Measurements from ENCODE around the gene REELD1.

The REELD1 gene

DNA sequence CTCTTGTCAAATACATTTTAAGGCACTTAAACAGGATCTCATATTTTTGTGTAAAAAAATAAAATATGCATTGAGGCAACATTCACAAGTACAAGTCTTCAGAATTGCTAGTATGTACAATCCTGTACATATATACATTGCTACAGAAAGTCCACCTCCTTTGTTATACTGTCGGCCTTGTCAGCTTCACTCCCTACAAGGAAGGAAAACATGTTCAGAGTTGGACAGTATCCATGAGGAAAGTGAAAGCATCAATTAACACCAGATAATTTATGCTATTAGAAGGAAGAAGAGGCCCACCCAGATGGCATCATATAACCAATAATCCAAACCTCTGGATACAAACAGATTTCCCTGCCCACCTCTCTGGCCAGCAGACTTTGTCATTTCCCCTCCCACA is 42.0 kb downstream of the REELD1 start:
- no peak overlapping the region for H3K4me3 ChIP-seq (ENCODE audit: low read depth, low read length)
- no peak for DNase-seq (ENCODE audit: low read depth)
- TF ChIP-seq CTCF (IDR thresholded peaks at IDR 0.05; ENCODE audit: low read depth, low read length, missing control alignments), result no peak

DNA sequence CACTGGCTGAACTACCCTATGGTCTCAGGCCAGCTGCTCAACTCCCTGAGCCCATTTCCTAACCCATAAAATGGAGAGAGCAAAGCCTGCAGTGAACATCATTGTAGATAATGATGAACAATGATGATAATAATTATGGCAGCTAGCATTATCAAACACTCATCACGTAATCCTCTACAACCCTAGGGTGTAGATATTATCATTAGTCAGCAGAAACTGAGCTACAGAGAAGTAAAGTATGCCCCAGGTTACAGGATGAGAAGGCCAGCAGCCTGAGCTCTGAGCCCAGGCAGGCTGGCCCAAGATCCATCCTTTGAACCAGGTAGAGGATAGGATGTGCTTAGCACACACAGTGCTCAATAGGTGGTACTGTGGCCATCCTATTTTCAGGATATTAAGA is 43.2 kb downstream of the REELD1 start:
- DNase-seq (ENCODE audit: low read depth), result no peak
- H3K4me3 ChIP-seq (ENCODE audit: low read depth, low read length), result no peak overlapping the region
- no peak for TF ChIP-seq CTCF (IDR thresholded peaks at IDR 0.05; ENCODE audit: low read depth, low read length, missing control alignments)

GRCh38 chr4:146260521-146260920 is 46.2 kb downstream of the REELD1 start:
- H3K4me3 ChIP-seq (ENCODE audit: low read depth, low read length), result no peak overlapping the region
- DNase-seq (ENCODE audit: low read depth), result no peak
- no peak for TF ChIP-seq CTCF (IDR thresholded peaks at IDR 0.05; ENCODE audit: low read depth, low read length, missing control alignments)

DNA sequence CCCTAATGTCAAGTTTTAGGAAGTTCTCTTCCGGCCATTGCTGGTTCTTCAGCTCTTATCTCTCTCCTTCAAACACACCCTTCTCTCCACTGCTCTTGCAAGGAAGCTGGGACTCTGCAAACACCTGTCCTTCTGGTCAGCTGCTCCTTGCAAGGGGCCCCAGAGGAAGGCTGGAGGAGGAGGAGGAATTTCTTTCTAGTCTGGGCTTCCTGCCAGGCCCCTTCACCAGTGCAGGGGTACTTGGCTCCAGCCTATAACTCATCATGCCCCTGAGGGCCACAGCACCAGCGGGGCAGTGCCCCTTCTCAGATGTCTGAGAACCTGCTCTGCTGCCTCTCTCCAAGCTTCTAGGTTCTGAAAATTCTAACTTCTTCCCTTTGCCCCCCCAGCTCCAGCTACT is 46.7 kb downstream of the REELD1 start:
- H3K4me3 ChIP-seq (ENCODE audit: low read depth, low read length), result no peak overlapping the region
- no peak for TF ChIP-seq CTCF (IDR thresholded peaks at IDR 0.05; ENCODE audit: low read depth, low read length, missing control alignments)
- DNase-seq (ENCODE audit: low read depth), result no peak

GRCh38 chr4:146263793-146264192 is 49.5 kb downstream of the REELD1 start:
- TF ChIP-seq CTCF (IDR thresholded peaks at IDR 0.05; ENCODE audit: low read depth, low read length, missing control alignments), result no peak
- DNase-seq (ENCODE audit: low read depth), result no peak
- no peak overlapping the region for H3K4me3 ChIP-seq (ENCODE audit: low read depth, low read length)

DNA sequence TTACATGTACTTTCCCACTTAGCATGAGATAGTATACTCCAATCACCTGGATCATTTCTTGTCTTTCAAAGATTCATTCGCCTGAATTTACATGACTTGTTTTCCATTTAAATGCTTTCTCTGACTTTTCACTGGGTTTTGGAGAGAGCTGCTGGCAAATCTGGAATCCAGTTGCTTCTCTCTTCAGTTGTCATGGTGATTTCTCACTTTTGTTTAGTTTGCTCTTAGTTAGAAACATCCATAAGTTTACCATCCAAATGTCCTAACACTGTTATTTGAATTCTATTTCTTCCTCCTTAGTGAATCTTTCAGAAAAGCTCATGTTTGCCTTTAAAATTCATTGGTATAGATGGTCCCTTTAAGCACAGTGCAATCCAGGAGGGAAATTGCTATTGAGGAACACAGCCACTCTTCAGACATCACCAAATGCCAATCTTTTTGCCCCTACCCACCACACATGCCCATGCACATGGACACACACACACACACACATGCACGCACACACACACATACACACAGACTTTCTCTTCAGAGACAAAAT is 51.7 kb downstream of the REELD1 start:
- no peak overlapping the region for H3K4me3 ChIP-seq (ENCODE audit: low read depth, low read length)
- TF ChIP-seq CTCF (IDR thresholded peaks at IDR 0.05; ENCODE audit: low read depth, low read length, missing control alignments), result no peak
- DNase-seq (ENCODE audit: low read depth), result no peak

DNA sequence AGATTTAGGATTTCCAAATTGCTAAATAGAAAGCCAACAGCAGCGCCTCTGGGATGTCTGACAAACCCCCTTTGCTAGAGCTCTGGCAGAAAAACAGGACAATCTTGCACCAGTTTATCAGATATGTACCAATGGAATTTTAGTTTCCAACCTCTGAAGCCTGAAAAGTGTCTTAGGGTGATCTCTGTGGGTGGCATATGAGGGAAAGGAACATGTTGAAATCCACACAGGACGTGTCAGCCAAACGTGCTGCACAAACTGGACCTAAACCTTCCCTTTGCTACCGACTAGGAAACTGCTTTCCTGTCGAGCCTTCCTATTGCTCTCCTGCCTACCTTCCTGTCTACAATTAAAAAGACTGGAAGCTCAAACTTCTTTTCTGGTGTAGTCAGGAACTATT is 53.5 kb downstream of the REELD1 start:
- DNase-seq (ENCODE audit: low read depth), result no peak
- no peak overlapping the region for H3K4me3 ChIP-seq (ENCODE audit: low read depth, low read length)
- no peak for TF ChIP-seq CTCF (IDR thresholded peaks at IDR 0.05; ENCODE audit: low read depth, low read length, missing control alignments)
